Measurements from ENCODE around the gene ANKRD10.

DNA sequence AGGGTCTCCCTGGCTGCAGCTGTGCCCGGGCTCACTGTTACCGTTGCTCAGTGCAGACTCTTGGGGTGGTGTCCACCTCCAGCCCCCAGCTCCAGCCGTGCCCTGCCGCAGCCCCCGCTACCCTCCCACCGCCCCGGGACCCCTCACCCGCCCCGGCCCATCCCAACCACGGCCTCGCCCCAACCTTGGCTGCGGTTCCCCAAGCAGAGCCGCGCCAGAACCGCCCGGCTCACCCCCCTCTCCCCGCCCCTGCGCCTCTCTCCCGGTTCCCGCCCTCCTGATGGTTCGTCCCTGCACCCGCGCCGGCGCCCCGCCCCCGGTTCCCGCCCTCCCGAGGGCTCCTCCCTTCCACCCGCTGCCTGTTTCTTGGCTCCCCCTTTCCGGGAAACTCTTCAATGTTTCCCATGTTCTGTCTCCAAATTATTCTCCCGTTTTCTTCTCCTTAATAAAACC is 40.3 kb downstream of the ANKRD10 start:
- TF ChIP-seq MAX (IDR thresholded peaks at IDR 0.05; ENCODE audit: low read depth, low read length) = no peak
- TF ChIP-seq ETV6 (conservative IDR thresholded peaks at IDR 0.05 in 1 of 2, IDR thresholded peaks at IDR 0.05 in 1 of 2; ENCODE audit: borderline replicate concordance in 1 of 2, low read depth in 1 of 2) = no peak
- TF ChIP-seq SKIL (IDR thresholded peaks at IDR 0.05; ENCODE audit: low read depth, poor library complexity, severe bottlenecking) = no peak
- no peak for TF ChIP-seq ZNF384 (IDR thresholded peaks at IDR 0.05; ENCODE audit: borderline replicate concordance, low read depth, low read length)
- no peak for TF ChIP-seq BRCA1 (IDR thresholded peaks at IDR 0.05; ENCODE audit: low read depth, low read length)
- no peak for TF ChIP-seq YY1 (IDR thresholded peaks at IDR 0.05; ENCODE audit: low read depth, low read length)
- no peak for TF ChIP-seq USF2 (IDR thresholded peaks at IDR 0.05; ENCODE audit: borderline replicate concordance, low read depth, low read length)
